Esophagus muscularis mucosa (tissue), 4 donors: Measurements from ENCODE around the gene SCO1. TPM values are rescaled to one million over a fixed set of nuclear protein-coding genes. Genes with fewer than 3 reads are reported as not detected.

Experiments used
- DNase-seq: peaks from one replicate; pipeline ENCODE4 v3.0.0-alpha.2; 2017; ENCODE audit errors: extremely low spot score
- H3K27ac ChIP-seq, 4 donors: fragments of 200-600 bp; sonication (generic); replicated peaks in 1 of 4; 1 replicate in 3 of 4; 2 replicates in 1 of 4; pipeline ENCODE4 v1.5.1; 2016 to 2019; ENCODE audit warnings: mild to moderate bottlenecking in 1 of 4
- H3K27me3 ChIP-seq, 4 donors: fragments of 200-600 bp; sonication (generic); one replicate each; pipeline versions ENCODE4 v1.5.1 to v1.6.0; 2016 to 2019
- H3K36me3 ChIP-seq, 4 donors: fragments of 200-600 bp; sonication (generic); one replicate each; pipeline ENCODE4 v1.5.1; 2016 to 2019
- H3K4me1 ChIP-seq, 4 donors: fragments of 200-600 bp; sonication (generic); one replicate each; pipeline ENCODE4 v1.5.1; 2016 to 2019
- H3K4me3 ChIP-seq, 4 donors: fragments of 200-600 bp; sonication (generic); 1 replicate in 2 of 4; 2 replicates in 2 of 4; pipeline ENCODE4 v1.5.1; 2016 to 2019; ENCODE audit warnings: mild to moderate bottlenecking in 4 of 4, moderate library complexity in 1 of 4
- H3K9me3 ChIP-seq, 4 donors: fragments of 200-600 bp; sonication (generic); 1 replicate in 3 of 4; 2 replicates in 1 of 4; pipeline ENCODE4 v1.5.1; 2016 to 2019
- EP300 ChIP-seq: sonication (generic); formaldehyde crosslinking; IDR thresholded peaks from one replicate; pipeline ENCODE4 v1.6.1; 2017; ENCODE audit warnings: antibody characterized with exemption
- POLR2A ChIP-seq: fragments of 450-650 bp; IDR thresholded peaks from one replicate; pipeline ENCODE4 v1.6.1; 2017; ENCODE audit warnings: antibody characterized with exemption, moderate library complexity, mild to moderate bottlenecking, low read depth
- POLR2AphosphoS5 ChIP-seq, 2 donors: sonication (generic); formaldehyde crosslinking; IDR thresholded peaks; one replicate each; pipeline ENCODE4 v1.6.1; 2017; ENCODE audit warnings: antibody characterized with exemption in 2 of 2
- WGBS: methylation state at CpG from one replicate; pipeline ENCODE4 v1.1.5; 2018; 5-methylcytosine and 5-hydroxymethylcytosine counted together
- intact Hi-C: fragments of 100-400 bp; cut with DNase I; formaldehyde crosslinking; loops from one replicate; pipeline ENCODE4 v1.15.1; 2023
- total RNA-seq, 4 donors: library from RNA; depleted of rRNA; stranded (reverse); fragments of >200 nt; gene quantifications; one replicate each; pipeline versions ENCODE4 v1.1.0 to v1.2.1, GENCODE V29; 2016
- TF ChIP-seq, protein P1 (sequence below), 3 experiments: fragments of 200-600 bp in 2 of 3; fragments of 450-650 bp in 1 of 3; sonication (generic) in 2 of 3; IDR thresholded peaks; one replicate each; pipeline ENCODE4 v1.5.1; 2017 to 2019; ENCODE audit warnings: antibody characterized with exemption in 3 of 3, mild to moderate bottlenecking in 2 of 3, moderate library complexity in 1 of 3

The SCO1 gene
- total RNA-seq, 4 donors from 2014 or later, result 16.7 to 23.1 (median 18.6) TPM

- no peaks in the 10 kb centered on the region for H3K27me3 ChIP-seq
- WGBS, result 61% methylated on average over 2 of the region's 2 CpGs
- H3K27ac ChIP-seq, result no peak overlapping the region
- DNase-seq, result no peak
- H3K9me3 ChIP-seq, result no peaks in the 10 kb centered on the region
- H3K36me3 ChIP-seq, result peaks cover 4 to 62% (median 30%) of the 10 kb centered on the region in 4 donors
- TF ChIP-seq, protein P1, sequence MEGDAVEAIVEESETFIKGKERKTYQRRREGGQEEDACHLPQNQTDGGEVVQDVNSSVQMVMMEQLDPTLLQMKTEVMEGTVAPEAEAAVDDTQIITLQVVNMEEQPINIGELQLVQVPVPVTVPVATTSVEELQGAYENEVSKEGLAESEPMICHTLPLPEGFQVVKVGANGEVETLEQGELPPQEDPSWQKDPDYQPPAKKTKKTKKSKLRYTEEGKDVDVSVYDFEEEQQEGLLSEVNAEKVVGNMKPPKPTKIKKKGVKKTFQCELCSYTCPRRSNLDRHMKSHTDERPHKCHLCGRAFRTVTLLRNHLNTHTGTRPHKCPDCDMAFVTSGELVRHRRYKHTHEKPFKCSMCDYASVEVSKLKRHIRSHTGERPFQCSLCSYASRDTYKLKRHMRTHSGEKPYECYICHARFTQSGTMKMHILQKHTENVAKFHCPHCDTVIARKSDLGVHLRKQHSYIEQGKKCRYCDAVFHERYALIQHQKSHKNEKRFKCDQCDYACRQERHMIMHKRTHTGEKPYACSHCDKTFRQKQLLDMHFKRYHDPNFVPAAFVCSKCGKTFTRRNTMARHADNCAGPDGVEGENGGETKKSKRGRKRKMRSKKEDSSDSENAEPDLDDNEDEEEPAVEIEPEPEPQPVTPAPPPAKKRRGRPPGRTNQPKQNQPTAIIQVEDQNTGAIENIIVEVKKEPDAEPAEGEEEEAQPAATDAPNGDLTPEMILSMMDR (IDR thresholded peaks at IDR 0.05), result no peak
- TF ChIP-seq POLR2A (no peak), EP300 (no peak), POLR2AphosphoS5 (IDR thresholded peaks at IDR 0.05) (no peak)
- no peak overlapping the region for H3K4me3 ChIP-seq
- intact Hi-C loops, result loop anchor here (5.0 to 10.0 kb wide), 2 partner anchors 81 to 581 kb away; no protein-coding TSS in a partner anchor
- H3K4me1 ChIP-seq, result peaks cover 2 to 21% (median 18%) of the 10 kb centered on the region in 4 donors
Measured at GRCh38 chr17:10726196-10726595, 28.9 kb upstream of the SCO1 start.

GRCh38 chr17:10725262-10725661, 27.9 kb upstream of the SCO1 start:
- peaks cover 13 to 71% (median 31%) of the 10 kb centered on the region in 4 donors for H3K36me3 ChIP-seq
- whole genome bisulfite sequencing, result 89% methylated on average over 3 of the region's 3 CpGs
- TF ChIP-seq, protein P1 (IDR thresholded peaks at IDR 0.05), result no peak
- no peak for TF ChIP-seq POLR2A
- TF ChIP-seq POLR2AphosphoS5 (IDR thresholded peaks at IDR 0.05), result no peak
- TF ChIP-seq EP300, result no peak
- H3K27me3 ChIP-seq, result no peaks in the 10 kb centered on the region
- H3K27ac ChIP-seq, result no peak overlapping the region
- H3K9me3 ChIP-seq, result no peaks in the 10 kb centered on the region
- intact Hi-C loops, result loop anchor here (5.0 to 10.0 kb wide), 2 partner anchors 80 to 582 kb away; no protein-coding TSS in a partner anchor
- H3K4me1 ChIP-seq, result peaks cover under 1 to 11% (median 10%) of the 10 kb centered on the region in 4 donors
- DNase-seq, result no peak
- H3K4me3 ChIP-seq, result no peak overlapping the region

DNA sequence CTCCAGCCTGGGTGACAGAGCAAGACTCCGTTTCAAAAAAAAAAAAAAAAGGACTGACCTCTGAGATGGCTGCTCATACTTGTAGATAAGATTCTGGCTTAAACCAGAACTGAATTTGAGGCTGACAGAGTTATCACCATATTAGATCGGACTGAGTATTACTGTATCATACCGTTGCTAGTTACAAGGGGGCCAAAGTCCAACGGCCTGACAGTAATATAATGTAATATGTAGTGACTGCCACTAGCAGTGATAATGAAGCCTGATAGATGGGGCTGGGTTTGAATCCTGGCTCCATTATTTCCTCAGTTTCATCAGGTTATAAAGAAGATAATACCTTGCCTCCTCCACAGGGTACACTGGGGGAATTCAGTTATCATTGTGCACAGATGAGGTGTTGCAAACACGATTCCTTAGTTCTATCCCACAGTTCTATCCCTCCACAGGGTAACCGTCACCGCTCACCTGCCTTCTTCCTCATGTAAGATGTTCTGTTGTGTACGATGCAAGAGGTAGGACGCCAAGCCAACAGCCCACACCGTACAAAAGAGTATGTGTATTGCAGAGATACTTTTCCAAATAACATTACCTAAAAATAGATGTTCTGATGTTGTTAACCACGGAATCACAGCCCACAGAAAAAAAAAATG, 27.3 kb upstream of the SCO1 start:
- H3K27me3 ChIP-seq, result no peaks in the 10 kb centered on the region
- TF ChIP-seq, protein P1 (IDR thresholded peaks at IDR 0.05), result no peak
- no peak for TF ChIP-seq POLR2A
- TF ChIP-seq EP300, result no peak
- TF ChIP-seq POLR2AphosphoS5 (IDR thresholded peaks at IDR 0.05), result no peak

DNA sequence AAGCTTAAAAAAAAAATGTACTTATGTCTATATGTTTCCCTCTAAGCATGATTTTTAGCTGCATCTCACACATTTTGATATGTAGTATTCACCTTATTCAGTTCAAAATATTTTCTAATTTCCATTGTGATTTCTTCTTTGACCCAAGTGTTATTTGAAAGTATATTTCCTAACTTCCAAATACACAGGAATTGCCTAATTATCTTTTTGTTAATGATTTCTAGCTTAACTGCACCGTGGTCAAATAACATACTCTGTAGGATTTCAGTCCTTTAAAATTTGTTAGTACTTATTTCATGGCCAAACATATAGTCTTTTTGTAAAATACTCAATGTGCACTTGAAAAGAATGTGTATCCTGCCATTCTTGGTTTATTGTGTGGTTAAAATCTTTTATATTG, 21.2 kb upstream of the SCO1 start:
- H3K4me3 ChIP-seq, result no peak overlapping the region
- no peaks in the 10 kb centered on the region for H3K4me1 ChIP-seq
- no peaks in the 10 kb centered on the region for H3K9me3 ChIP-seq
- WGBS, result 45% methylated on average over 1 of the region's 1 CpG
- TF ChIP-seq POLR2AphosphoS5 (IDR thresholded peaks at IDR 0.05) (no peak), POLR2A (no peak), EP300 (no peak)
- TF ChIP-seq, protein P1 (IDR thresholded peaks at IDR 0.05), result no peak
- no peak for DNase-seq
- H3K27ac ChIP-seq, result no peak overlapping the region
- intact Hi-C loops, result loop anchor here (5.0 kb wide), 1 partner anchor 51 kb away; no protein-coding TSS in a partner anchor
- no peaks in the 10 kb centered on the region for H3K27me3 ChIP-seq
- peaks cover 9 to 76% (median 15%) of the 10 kb centered on the region in 4 donors for H3K36me3 ChIP-seq

More for the DNA sequence above, 27.3 kb upstream of the SCO1 start:
- intact Hi-C loops, result loop anchor here (5.0 to 10.0 kb wide), 2 partner anchors 80 to 583 kb away; no protein-coding TSS in a partner anchor
- Histone ChIP-seq H3K36me3 (peaks cover 13 to 77% (median 31%) of the 10 kb centered on the region in 4 donors), H3K9me3 (no peaks in the 10 kb centered on the region), H3K4me3 (no peak overlapping the region), H3K27ac (no peak overlapping the region), H3K4me1 (peaks cover 0 to 11% (median 9%) of the 10 kb centered on the region in 4 donors)
- WGBS, result 92% methylated on average over 11 of the region's 11 CpGs
- DNase-seq, result no peak
